DMS 273 treated with DMSO at 0.1 percent for 48 hours (cell line): ENCODE measurements around the gene NFIB.

Experiments
- DNase-seq: peaks from one replicate; lab custom pipeline; 2025; lab: John Stamatoyannopoulos, UW

NFIB gene

GRCh38 chr9:14185016-14185415, 128.9 kb downstream of the NFIB start:
- DNase-seq = no peak

GRCh38 chr9:14183001-14183400, 130.9 kb downstream of the NFIB start:
- no peak for DNase-seq

DNA sequence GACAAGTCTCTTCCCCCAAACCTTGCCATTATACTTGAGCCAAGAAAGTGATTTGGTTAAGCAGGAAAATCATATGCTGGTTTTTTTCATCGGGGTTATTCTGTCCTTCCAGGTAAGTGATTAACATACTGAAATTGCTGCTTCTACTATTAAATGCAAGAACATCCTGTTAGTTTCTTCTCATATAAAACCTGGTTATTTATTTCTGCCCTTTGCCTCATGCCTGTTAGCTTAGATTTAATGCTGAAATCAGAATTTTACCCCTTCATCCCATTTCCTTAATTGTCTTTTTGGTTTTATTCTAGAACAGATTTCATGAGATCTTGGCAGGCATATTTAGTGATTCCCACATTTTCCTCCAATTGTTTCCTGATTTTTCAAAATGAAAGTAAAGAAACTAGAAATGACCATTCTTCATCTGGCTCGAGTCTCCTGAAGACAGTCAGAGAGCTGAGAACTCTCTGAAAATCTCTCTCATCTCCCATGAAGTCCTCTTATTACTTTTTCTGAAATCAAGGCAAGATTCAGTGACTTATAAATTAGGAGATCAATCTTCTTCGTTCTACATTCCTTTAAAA, 132.9 kb downstream of the NFIB start:
- no peak for DNase-seq

DNA sequence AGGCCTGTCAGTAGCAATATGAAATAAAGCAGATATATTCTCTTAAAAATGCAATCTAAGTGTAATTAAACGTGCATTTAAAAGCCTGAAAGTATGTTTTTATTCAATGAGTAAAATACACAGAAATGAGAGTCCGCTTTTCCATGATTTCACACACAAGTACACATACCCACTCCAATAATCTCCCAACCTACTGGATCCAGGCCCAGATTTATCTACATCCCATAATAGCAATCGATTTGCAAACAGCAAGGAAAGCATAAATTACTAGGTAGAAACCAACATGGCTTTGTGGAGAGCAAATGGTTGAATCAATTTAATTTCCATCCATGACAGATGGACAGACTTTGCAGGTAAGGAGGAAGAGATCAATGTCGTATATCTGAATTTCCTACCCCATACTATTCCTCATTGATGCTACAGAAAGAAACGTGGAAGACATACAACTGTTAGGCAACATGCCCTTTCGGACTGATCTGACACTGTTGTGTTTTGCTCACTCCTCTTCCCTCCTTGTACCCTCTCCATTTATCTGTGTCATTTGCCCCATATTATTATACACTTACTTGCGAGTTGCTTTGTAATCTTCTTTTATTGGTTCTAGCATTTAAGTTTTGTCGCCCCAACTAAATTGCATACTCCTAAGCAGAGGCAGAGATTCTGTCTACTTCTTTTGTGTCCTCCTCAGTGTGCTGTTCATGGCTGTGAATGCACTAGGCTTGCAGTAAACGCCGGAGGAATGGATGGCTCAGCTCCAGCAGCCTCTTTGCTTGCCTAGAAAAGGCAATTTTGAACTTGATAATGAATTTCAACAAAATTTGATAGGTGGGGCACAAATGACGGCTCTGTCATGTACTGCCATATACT, 133.6 kb downstream of the NFIB start:
- DNase-seq = no peak

DNA sequence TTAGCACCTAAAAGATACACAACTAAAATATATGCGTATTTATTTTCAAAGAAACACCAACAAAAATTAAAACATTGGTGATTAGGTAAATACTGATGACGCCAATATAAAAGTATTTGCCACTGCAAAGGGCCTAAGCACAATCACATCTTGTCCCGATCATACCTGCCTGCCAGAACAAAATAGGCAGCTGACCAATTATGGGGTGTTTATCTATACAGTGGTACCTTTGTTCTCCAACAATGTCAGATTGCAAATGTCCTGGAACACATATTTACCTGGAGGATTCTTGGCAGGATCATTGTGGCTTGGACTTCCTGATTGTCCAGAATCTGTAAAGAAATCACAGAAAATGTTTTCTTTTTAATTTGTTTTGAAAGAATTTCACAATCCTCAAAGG, 134.5 kb downstream of the NFIB start:
- DNase-seq = no peak

DNA sequence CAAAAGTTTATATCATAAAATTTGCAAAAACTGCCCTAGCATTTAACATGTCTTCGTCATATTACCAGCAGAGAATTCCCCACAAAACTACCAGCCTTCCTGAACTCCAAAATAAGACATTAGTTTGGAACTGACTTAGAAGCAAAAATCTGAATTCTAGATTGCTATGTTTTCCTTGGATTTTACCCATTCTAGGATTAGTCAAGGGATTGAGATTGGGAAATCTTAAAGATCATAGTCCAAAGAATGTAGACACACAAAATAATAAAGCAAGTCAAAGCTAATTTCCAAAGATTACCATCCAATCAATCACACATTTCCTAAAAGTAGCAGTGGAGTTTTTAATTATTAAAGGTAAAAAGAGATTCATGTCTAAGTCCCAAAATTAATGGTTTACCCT, 138.2 kb downstream of the NFIB start:
- DNase-seq = no peak

DNA sequence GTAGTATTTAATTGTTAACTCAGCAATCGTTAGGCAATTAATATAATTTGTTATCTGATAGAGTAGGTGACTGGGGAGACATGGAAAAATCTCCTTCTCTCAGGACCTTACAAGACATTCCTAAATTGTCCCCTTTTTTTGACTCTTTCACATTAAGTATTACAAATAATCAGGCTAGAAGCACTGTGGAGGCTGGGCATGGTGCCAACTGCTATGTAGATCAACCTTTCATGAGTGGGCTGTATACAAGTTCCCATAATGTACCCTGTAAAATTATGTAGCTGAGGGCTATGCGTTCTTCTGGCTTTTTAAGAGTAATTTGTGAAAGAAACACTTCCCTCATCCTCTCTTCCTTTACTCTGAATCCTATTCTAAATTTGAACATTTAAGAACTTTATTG, 140.2 kb downstream of the NFIB start:
- no peak for DNase-seq

- no peak for DNase-seq
These were observed 142.9 kb downstream of the NFIB start for GRCh38 chr9:14170973-14171596.

- no peak for DNase-seq
These were observed 143.5 kb downstream of the NFIB start for GRCh38 chr9:14170392-14170931.

DNA sequence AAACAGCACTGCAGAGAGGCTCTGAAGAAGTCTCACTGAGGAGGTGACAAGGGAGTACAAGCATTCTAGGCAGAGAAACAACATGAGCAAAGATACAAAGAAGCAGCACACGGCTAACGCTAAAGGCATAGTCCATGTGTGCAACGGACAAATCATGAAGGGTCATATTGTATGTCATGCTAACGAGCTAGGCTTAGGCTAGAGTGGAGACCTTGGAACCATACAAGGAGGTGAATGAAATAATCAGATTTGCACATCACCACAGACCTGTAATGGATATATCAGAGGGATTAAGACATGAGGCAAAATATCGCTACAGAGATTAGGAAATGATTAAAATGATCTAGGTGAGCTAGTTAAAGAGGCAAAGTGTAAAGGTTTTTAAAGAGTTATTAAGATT, 145.6 kb downstream of the NFIB start:
- no peak for DNase-seq

DNA sequence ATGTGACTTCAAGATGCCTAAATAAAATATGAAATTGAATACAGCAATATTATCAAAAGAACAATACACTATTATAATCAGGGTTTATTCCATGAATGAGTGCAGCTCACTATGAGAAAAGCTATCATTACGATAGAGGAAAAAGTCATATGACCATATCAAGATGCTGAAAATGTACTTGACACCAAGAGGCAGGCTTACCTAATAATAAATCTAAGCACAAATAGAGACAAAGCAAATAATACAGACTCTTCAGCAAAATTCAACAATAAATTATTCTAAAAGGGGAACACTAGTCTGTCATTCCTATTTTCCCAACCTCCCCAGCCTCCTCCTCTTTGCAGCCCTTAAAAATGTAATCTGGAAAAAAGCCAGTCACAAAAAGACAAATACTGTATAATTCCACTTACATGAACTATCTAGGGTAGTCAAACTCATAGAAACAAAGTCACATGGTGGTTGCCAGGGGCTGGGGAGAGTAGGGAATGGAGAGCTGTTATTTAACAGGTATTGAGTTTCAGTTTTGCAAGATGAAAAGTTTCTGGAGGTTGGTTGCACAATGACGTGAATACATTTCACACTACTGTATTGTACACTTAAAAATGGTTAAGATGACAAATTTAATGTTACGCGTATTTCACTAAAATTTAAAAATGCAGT, 148.4 kb downstream of the NFIB start:
- DNase-seq = no peak

DNA sequence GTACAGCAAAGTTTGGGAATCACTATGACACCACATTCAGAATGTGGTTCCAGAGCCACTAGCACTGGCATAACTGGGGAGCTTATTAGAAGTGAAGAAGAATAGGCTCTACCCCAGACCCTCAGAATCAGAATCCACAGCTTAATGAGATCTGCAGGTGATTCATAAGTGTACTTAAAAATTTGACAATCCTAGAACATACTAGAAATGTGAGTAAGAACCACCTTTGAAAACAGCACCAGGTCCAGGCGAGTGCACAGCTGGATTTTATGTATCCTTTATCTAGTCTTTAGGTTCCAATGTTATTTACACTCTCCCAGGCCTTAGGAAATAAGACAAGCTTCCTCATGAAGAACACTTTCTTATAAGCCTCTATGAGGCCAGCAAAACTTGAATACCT, 149.0 kb downstream of the NFIB start:
- no peak for DNase-seq

GRCh38 chr9:14159440-14160216, 154.3 kb downstream of the NFIB start:
- DNase-seq = no peak

GRCh38 chr9:14158916-14159315, 155.0 kb downstream of the NFIB start:
- no peak for DNase-seq

DNA sequence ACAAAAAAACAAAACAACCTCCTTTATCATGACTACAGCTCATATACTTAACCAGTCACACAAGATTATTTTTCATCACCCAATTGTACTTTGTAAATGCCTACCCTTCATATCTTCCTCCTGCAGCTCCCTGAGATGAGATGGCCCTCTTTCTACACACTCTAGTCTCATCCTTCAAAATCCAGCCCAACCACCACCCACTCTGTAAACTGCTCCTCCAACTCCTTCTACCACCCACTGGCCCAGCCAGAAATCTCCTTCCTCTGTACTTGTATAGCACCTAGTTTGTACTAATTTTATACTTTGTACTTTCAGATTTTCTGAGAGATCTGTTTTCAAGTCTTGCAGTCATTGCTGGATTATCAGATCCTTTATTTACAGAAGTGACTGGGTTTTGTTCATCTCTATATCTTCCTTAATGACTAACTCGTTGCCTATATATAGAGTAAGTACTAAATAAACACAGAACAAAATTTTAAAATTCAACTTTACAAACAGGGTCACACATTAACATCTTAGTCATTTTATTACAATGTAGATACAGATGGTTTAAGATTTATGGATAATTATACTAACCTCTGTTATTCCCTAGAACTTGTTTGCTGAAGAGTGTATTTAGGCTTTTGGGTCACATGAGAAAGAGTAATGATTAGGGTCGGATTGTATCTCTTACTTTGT, 155.7 kb downstream of the NFIB start:
- DNase-seq = no peak

- DNase-seq = no peak
These were observed 156.8 kb downstream of the NFIB start for GRCh38 chr9:14157191-14157590.

- no peak for DNase-seq
These were observed 157.9 kb downstream of the NFIB start for GRCh38 chr9:14156046-14156445.

GRCh38 chr9:14155237-14155636, 158.7 kb downstream of the NFIB start:
- no peak for DNase-seq

GRCh38 chr9:14153310-14153720, 160.6 kb downstream of the NFIB start:
- no peak for DNase-seq

DNA sequence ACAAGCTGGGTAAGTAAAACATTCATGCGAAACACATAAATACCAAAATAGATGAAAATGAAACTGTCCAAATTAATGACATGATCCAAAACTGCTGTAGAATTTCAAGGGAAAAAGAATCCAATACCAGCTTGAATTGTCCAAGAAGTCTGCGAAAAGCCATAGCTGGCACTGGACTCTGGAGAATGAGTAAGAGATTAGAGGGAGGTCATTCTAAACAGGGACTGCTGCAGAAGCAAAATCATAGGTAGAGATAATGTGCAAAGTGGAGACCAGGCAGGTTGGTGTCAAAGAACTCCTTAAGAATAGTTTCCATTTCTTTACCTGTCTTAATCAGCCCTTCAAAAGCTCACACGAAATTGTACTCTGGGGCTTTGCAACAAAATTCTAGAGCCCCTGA, 162.5 kb downstream of the NFIB start:
- no peak for DNase-seq

- no peak for DNase-seq
These were observed 165.3 kb downstream of the NFIB start for GRCh38 chr9:14148501-14149103.
